ENCODE measurements around the gene PDCD10. TPM values are rescaled to one million over a fixed set of nuclear protein-coding genes. Genes with fewer than 3 reads are reported as not detected.

Gene PDCD10
- total RNA-seq = 42.2 and 44.7 TPM in 2 replicates

DNA sequence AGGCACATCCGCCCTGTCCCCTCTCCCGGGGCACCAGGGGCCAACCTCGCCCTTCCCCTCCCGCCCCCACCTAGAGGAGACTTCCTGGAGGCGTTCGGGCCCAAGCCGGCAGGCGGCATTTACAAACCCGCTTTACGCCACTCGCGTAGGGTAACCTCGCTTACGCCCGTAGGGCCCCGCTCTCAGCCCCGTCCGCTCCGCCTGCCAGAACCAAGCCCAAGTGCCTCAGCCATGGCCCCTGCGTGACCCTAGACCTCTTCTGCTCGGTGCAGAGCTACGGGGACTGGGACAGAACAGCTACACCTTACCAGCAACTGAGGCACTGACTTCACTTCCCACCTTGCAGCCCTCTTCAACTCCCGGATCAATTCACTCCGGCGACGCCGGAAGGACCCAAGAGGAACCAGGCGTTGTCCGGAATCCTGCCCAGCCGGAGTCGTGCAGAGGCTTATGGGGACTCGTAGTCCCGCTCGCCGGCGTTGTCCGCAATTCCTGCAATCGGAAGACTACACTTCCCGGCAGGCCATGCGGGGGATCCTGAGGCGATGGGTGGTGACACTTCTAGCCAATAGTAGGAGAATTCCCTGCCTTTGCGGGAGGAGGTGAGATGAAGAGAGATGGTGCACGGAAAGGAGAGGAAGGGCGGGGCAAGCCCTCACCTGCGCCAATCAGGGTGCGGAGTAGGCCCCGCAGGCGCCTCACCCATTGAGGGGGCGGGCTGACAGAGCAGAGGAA is at the start of gene PDCD10:
TSS of gene PDCD10 (minus strand) at position 395 of the 735 bp plus-strand sequence. CDS start 14,735 bp downstream, outside the sequence.

GRCh38 chr3:167735233-167736138 is 794 bp upstream of the PDCD10 start, which contains the start of gene SERPINI1:
Gene SERPINI1, plus strand, starts transcription at chr3:167735721. Its CDS starts 53,408 bp downstream, at chr3:167789129.

DNA sequence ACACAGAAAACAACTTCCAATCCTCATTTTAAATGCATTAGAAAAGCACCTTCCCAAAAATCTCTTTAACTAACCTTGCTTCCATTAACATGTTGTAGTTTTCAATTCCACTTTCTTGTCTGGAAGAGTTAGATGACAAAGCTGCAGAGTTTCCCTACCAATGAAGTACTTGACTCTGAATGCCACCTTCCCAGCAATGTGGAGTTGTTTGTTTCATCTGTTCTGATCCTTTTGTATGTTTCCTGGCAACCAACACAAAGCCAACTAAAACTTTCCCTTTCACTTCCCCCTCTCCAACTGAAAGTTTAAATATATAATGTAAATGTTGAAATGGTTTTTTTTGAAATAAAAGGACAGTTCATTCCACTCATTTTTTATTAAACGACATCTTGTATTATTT is 80.9 kb downstream of the PDCD10 start, which contains the start of gene WDR49:
TSS of gene WDR49 (minus strand) at position 183 of the 400 bp plus-strand sequence. CDS start 517 bp downstream, outside the sequence.

Other genes starting within 250 kb of the PDCD10 start
- gene WDR49, start 81.0 kb downstream of the PDCD10 start, total RNA-seq = not detected in 2 replicates
- gene SERPINI1, start 829 bp upstream of the PDCD10 start, total RNA-seq = 2.3 and 5.5 TPM in 2 replicates

Data from cardiac atrium fibroblast (primary cell).